Measurements from ENCODE around the gene PDZD4.

PDZD4 gene

GRCh38 chrX:153782313-153782712 lies 48.0 kb downstream of the PDZD4 start:
- DNase-seq, result no peak

GRCh38 chrX:153781428-153782047 lies 48.8 kb downstream of the PDZD4 start:
- no peak for DNase-seq

- no peak for DNase-seq
These were observed 49.5 kb downstream of the PDZD4 start, which contains the start of gene SRPK3 for GRCh38 chrX:153780678-153781427. TSS of gene SRPK3 (plus strand) at chrX:153781041. CDS start at chrX:153781087, 46 bp downstream.

- DNase-seq, result no peak
These were observed 50.3 kb downstream of the PDZD4 start for GRCh38 chrX:153779891-153780677.

- no peak for DNase-seq
These were observed 51.7 kb downstream of the PDZD4 start for GRCh38 chrX:153778684-153779101.

GRCh38 chrX:153778181-153778580 lies 52.2 kb downstream of the PDZD4 start:
- no peak for DNase-seq

GRCh38 chrX:153777261-153778090 lies 52.9 kb downstream of the PDZD4 start:
- DNase-seq, result no peak

- DNase-seq, result no peak
These were observed 53.7 kb downstream of the PDZD4 start for GRCh38 chrX:153776611-153777045.

GRCh38 chrX:153776120-153776599 lies 54.2 kb downstream of the PDZD4 start:
- no peak for DNase-seq

- DNase-seq, result no peak
These were observed 54.8 kb downstream of the PDZD4 start for GRCh38 chrX:153775293-153776119.

GRCh38 chrX:153774576-153775292 lies 55.6 kb downstream of the PDZD4 start:
- DNase-seq, result no peak

- DNase-seq, result no peak
These were observed 56.4 kb downstream of the PDZD4 start for GRCh38 chrX:153773741-153774575.

GRCh38 chrX:153773218-153773611 lies 57.1 kb downstream of the PDZD4 start:
- no peak for DNase-seq

- no peak for DNase-seq
These were observed 57.8 kb downstream of the PDZD4 start for GRCh38 chrX:153772316-153773217.

- no peak for DNase-seq
These were observed 58.7 kb downstream of the PDZD4 start for GRCh38 chrX:153771415-153772315.

- DNase-seq, result no peak
These were observed 59.5 kb downstream of the PDZD4 start for GRCh38 chrX:153770601-153771414.

Data from NCI-H446 treated with DMSO at 0.1 percent for 48 hours (cell line).